GM18511 (cell line): ENCODE measurements around the gene H3-3A.
"Not testable (repeated sequence)": the region's sequence is repeated elsewhere in the genome, so short reads cannot be mapped to it uniquely, and the experiment has no call there.

Source experiments
- ATAC-seq: cut with Tn5 transposase; IDR thresholded peaks from one replicate; pipeline ENCODE4 v1.9.1; 2021; ENCODE audit warnings: mild to moderate bottlenecking, moderate library complexity; ENCODE audit not compliant: unreplicated experiment

The H3-3A gene

DNA sequence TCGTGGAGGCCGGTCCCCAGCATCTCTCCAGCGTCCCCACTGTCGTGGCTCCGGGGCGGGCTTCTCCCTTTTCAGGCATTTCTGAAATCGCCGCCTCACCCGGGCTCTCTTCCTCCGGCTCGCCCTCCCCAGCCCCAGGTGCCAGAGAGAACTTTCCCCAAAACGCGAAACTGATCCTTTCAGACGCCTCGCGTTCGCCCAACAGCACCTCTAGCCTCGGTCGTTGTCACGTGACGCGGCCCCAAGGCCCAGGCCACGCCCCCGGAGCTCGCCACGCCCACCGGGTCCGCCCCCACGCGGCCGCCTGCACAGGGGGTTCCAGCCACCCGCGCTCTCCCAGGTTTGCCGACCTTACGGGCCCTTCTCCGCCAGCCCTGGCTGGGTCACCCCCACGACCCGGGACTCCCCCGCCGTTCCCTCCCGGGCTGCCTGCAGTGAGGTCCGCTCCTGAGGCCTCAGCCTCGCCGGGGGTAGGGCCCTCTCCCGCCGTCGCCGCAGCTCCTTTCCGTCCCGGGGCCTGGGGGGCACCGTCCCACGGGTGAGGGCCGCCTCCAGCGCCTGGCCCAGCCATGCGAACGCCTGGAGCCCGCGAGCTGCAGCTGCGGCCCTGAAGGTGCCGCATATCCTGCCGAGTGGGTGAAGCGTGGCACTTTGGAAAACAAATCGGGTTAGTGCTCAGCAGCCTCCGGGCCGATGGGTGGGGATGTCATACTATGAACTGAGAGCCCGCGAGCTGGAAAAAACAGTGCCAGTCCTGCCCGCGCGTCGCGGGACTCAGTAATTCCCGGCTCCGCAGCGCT, 21.0 kb downstream of the H3-3A start:
- ATAC-seq: peak; percentile 92

DNA sequence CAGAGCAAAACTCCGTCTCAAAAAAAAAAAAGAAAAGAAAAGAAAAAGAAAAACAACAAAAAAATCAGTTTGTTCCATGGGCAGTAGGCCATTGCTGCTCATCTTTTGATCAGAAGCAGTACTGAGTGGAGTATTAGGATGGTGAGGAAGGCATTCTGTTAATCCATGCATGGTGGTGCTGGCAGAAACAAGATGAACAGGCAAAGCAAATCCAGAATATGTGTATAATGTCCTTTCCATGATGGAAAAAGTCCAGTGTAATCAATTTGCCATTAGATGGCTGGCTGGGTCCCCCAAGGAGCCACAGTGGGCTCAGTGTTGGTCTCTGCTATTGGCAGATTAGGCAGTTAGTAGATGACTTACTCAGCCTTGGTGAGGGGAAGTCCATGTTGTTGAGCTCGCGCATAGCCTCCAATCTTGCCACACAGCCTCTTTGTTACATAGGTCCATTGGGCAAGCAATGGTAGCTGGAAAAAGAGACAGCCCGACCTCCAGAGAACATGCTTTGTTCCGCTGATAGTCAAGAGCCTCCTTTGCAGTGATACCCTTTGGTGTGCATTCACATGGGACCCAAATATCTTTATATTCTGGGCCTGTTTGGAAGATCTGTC, 23.3 kb downstream of the H3-3A start:
- ATAC-seq: no peak

DNA sequence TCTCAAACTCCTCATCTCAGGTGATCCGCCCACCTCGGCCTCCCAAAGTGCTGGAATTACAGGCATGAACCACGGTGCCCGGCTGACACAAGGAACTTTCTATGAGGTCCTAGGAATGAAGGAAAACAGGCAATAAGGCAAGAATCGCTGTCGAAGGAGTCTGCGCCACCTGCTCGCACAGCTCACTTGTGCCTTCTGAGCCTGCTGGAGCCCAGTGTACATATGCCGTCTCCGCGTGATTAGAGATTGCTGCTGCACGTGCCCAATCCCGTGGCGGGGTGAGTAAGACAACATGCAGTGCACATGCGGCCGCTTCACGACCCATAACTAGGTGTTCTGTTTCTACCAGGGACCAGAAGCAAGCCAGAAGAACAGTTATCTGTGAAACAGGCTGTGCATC, 24.3 kb downstream of the H3-3A start:
- ATAC-seq: no peak

DNA sequence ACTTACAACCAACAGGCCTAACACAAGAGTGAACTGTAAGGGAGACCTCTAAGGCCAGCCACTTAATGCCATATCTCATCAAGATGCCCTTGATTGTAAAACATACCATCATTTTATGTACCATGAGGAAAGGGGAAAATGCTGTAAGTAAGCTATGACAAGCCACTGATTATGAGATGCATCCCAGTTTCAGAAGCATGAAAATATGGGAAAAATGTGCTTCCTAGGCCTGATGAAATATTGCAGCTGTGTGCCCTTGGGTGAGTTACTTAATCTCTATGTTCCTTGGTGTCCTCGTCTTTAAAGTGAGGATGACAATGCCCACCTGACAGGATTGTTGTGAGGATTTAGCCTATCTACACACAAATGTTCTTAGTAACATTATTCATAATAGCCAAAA, 28.9 kb downstream of the H3-3A start:
- ATAC-seq: no peak

DNA sequence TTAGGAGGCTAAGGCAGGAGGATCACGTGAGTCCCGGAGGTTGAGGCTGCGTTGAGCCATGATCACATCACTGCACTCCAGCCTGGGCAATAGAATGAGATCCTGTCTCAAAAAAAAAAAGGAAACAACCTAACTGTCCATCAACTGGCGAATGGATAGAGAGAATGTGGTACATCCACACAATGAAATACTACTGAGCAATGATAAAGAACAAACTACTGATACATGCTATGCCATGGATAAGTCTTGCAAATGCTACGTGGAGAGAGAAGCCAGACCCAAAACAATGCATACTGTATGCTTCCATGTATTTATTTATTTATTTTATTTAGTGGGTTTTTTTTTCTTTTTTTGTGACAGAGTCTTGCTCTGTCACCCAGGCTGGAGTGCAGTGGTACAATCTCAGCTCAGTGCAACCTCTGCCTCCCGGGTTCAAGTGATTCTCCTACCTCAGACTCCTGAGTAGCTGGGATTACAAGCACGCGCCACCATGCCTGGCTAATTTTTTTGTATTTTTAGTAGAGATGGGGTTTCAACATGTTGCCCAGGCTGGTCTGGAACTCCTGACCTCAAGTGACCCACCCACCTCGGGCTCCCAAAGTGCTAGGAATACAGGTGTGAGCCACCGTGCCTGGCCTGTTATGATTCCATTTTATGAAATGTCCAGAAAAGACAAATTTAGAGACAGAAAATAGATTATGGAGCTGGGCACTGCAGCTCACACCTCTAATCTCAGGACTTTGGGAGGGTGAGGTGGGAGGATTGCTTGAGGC, 29.7 kb downstream of the H3-3A start:
- not testable (repeated sequence) for ATAC-seq

DNA sequence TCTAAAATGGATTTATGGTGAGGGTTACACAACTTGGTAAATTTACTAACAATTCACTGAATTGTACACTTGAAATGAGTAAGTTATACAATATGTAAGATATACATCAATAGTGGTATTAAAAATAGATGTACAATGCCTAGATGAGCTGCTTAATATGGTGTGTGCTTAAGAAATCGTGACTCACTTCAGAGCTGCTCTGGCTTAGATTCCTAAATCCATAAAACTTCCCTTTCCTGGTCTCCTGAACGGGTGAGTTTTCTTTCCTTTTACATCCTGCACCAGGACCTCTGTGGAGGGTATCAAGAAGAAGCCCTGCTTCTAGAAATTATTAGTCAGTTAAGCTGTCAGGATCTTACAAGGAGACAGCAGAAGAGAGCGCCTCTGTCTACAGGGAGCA, 30.4 kb downstream of the H3-3A start:
- ATAC-seq: no peak

DNA sequence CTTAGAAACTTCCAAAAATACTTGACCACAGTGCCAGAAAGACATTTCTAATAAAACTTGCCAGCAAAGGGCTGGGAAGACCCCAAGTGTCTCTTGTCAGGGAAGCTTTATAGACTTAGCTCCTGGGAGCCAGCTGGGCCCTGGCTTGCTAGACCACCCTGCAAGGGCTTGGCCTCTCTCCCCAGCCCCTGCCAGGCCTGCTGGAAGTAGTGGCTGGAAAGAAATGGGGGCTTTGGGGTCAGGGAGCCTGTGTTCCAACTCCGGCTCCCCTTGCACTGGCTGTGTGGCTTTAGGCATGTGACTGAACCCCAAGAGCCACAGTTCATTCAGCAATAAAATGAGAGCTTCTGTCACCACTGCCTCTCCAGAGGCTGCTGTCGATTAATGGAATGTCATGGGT, 31.1 kb downstream of the H3-3A start:
- no peak for ATAC-seq

DNA sequence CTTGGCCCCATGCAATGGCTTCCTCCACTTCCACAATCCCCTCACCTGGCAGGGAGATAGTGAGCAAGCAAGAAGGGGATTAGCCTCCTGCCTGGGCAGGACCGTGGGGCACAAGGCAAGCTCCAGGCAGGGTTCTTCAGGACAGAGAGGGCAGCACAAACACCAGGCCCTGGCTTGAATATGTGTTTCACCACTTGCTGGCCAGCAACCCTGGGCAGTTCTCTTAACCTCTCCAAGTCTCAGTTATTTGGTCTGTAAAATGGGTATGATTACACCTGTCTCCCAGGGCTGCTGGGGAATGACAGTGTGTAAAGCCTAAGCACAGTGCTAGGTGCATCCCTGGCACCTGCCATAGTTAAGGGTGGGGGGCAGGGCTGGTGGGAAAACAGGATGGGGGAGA, 31.9 kb downstream of the H3-3A start:
- ATAC-seq: no peak

DNA sequence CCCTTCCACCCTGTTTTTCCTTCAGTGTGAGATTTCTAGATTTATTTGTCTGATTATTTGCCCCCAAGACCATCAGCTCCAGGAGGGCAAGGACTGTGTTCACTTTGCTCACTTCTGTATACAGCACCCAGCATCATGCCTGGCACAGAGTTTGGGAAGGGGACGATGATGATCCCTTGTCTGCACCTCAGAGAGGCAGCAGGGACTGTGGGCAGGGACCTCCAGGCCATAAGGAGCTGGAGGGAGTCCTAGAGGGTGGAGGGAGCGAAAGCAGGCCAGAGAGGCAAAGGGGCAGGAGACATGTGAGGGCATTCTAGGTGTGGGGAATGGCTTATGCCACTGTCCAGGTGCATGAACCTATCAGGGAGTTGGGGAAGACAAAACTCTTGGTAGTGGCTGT, 32.8 kb downstream of the H3-3A start:
- ATAC-seq: no peak

DNA sequence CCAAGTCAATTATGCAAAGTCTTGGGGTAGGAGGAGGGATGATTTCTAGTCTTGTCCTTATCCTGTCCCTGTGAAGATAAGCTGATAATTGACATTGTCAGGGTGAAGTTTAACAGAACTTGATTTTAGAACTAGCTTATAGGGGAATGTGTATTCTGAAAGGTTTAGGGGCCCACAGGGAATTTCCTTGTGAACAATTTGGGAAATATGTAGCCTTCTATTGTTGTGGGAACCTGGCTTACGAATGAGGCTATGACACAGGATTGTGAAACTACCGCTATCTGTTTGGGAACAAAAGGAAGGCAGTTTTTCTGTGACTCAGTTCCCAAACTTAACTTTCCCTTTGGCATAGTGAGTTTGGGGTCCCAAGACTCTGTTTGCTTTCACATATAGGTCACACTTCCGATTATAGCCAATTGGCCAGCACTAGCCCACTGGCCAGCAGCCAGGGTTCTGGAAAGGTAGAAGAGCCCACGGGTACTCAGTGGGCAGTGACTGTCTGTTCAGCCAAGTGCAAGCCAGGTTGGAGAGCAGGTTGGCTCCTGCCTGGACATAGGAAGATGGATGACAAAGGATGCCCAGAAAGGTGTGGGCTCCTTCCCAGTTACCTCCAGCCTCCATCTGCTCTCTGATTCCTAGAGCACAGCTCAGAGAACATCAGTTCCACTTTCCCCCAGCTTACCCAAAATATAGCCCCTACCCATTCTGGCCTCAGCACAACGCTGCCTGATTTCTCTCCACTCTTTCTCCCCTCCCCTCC, 35.5 kb downstream of the H3-3A start:
- ATAC-seq: no peak

DNA sequence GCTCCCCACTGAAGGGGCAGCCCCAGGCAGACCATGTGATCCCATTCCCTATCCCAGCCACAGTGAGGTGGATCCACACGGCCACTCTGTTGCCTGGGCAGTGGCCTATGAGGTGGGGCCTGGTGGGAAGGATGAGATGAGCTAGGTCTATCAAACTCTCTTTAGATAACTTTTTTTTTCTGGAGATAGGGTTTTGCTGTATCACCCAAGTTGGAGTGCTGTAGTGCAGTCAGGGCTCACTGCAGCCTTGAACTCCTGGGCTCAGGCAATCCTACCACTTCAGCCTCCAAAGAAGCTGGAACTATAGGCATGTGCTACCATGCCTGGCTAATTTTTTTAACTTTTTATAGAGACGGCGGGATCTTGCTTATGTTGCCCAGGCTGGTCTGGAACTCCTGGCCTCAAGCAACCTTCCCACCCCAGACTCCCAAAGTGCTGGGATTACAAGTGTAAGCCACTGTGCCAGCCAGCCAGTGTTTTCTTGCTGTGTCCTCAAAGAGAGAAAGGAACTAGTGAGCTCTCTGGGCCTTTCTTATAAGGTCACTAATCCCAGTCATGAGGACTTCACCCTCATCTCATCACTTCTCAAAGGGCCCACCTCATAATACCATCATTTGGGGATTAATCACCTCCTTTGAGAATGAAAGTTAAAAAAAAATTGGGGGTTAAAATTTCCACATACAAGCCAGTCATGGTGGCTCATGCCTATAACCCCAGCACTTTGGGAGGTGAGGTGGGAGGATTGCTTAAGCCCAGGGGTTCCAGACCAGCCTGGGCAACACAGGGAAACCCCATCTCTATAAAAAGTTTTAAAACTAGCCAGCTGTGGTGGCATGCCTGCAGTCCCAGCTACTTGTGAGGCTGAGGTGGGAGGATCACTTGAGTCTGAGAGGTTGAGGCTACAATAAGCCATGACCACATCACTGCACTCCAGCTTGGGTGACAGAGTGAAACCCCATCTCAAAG, 36.6 kb downstream of the H3-3A start:
- ATAC-seq: no peak

DNA sequence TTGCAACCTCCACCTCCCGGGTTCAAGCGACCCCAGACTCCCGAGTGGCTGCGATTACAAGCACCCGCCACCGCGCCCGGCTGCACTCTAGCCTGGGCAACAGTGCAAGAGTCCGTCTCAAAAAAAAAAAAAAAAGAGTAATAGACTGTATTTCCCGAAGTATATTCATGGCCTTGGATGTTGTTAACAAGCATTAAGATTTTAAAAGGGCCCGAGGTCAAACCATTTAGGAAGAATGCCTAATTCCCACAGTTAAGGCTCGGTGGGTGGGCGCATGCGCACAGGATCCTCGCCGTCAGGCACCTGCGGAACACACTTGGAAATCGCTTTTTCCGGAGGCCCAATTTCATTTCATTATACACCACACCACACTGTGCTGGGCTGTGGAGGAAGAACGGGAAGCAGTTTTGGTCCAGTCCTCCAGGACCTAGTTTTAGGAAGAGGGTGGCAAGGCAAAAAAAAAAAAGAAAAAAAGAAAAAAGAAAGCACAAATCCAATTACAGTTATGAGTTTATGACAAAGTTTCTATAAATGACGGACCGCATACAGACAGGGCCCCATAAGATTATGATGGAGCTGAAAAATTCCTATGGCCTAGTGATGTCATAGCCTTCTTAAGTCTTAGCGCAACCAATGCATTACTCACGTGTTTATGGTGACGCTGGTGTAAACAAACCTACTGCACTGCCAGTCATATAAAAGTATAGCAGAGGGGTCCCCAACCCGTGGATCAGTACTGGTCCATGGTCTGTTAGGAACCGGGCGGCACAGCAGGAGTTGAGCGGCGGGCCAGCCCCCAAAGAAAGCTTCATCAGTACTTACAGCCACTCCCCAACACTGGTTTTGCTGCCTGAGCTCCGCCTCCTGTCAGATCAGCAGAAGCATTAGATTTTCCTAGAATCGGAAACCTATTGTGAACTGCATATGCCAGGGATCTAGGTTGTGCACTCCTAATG, 38.2 kb downstream of the H3-3A start:
- peak; percentile 63 for ATAC-seq

DNA sequence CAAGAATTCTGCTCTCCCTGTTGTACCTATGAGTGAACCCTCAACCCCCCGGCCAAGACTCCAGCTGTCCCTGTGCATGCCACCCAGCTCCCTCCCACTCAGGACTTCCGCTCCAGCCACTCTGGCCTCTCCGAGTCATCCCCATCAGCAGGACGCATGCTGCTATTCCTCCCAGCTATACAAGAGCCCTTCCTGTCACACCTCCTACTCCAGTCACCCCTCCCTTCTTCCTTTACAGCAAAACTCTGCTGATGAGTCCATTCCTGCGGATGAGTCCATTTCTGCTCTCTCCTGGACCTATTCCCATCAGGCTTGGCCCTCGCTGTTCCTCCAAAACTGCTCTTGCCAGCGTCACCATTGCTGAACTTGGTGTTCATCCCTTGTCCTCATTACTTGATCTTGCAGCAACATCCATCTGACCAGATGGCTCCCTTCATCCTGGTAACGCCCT, 42.2 kb downstream of the H3-3A start:
- no peak for ATAC-seq

DNA sequence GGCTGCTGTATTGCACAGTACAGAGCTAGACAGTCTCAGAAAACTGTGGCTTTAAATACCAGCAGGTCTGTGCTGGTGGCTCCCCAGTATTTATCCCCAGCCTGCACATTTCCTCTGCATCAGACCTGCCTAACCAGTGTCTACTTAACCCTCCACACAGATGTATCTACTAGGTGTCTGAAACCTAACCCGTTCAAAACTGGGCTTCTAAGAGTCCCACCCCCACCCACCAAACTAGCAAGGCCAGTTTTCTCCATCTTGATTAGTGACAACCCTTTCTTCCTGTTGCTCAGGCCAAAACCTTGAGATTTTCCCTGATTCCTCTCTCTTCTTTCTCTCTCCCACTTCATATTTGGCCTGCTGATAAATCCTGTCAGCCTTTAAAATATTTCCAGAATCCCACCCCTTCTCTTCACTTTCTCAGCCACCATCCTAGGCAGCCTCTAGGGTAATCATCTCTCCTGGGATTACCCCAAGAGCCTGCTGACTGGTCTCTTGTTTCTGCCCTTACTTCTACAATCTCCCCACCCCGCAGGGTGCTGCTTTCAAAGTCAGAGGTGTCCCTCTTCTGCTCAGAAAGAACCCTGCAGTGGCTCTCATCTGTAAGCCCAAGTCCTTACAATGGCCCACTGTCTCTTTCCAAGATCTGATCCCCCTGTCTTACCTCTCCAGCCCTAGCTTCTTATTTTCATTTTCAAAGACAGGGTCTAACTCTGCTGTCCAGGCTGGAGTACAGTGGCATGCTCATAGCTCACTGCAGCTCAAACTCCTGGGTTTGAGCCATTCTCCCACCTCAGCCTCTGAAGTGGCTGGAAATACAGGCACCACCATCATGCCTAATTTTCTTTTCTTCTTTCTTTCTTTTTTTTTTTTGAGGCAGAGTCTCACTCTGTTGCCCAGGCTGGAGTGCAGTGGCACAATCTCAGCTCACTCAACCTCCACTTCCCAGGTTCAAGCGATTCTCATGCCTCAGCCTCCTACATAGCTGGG, 45.2 kb downstream of the H3-3A start:
- no peak for ATAC-seq

DNA sequence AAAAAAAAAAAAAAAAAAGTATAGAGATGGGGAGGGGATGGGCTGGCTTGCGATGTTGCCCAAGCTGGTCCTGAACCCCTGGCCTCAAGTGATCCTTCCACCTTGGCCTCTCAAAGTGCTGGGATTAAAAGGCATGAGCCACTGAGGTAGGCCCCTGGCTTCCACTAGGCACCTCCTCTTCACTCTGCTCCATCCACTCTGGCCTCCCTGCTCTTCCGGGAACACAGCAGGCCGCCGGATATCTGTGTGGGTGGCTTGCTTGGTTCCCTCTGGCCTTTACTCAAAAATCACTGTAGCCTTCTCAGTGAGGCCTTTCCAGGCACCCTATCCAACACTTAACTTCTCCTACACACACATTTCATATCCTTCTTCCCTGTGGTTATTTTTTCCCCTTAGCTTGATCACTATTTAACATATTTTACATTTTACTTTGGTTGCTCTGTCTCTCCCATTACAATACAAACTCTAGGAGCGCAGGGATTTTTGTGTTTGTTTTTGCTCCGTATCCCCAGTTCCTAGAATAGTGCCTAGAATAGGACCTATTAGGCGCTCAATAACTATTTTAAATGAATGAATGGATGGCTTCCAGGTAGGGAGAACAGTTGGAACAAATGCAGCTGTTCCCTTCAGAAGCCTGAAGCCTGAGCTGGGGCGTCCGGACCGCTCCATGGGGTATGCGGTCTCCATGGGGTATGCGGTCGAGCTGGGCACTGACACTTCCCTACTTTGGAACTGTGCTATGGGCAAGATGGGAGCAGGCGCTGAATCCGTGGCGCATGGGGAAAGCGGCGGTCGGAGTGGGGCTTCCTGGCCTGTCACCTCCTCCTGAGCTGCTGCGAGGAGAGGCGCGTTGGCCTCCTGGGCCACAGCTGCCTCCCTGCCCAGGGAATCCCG, 46.7 kb downstream of the H3-3A start:
- peak; percentile 16 for ATAC-seq

DNA sequence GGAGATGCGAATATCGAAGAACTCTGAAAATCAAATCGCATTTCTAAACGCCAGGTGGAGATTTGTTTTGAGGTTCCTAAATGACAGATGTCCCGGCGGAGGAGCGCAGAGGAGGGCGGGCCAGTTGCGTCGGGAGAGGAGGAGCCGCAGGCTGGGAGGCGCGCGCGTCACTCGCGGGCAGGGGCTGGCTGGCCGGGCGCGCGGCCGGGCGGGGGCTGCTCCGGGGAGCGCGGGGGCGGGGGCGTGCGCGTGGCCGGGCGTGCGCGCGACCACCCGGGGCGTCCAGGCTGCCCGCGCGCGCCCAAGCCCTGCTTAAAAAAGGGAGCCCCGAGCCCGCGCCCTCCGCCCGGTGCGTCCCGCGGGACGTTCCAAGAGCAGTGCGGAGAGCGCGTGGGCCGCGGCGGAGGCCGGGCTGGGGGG, 47.3 kb downstream of the H3-3A start:
- peak; percentile 83 for ATAC-seq
